GM12801 (cell line): ENCODE measurements around the gene CHST10.

Experiments
- TF ChIP-seq, protein P1 (sequence below): IDR thresholded peaks from one replicate; pipeline ENCODE4 v1.5.1; 2011; ENCODE audit warnings: control low read depth; ENCODE audit not compliant: insufficient read length; ENCODE audit errors: extremely low read depth

CHST10 gene

DNA sequence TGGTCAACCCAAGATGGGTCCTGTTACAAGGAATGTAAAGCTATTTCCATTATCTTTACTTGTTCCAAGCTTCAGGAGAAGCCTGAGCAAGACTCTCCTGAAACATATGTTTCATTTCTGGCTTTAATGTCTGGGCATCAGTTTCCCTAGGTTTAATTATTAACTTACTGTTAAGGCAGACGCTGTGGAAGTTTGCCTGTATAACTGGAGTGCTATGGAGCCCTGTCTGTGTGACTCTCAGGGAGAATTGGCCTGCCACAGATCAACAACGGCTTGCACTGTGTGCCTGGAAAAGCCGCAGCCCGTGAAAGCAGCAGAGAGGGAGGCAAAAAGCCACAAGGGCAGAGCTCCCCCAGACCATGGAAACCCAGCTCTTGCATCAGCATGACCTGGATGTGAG lies 73.0 kb downstream of the CHST10 start:
- TF ChIP-seq, protein P1, sequence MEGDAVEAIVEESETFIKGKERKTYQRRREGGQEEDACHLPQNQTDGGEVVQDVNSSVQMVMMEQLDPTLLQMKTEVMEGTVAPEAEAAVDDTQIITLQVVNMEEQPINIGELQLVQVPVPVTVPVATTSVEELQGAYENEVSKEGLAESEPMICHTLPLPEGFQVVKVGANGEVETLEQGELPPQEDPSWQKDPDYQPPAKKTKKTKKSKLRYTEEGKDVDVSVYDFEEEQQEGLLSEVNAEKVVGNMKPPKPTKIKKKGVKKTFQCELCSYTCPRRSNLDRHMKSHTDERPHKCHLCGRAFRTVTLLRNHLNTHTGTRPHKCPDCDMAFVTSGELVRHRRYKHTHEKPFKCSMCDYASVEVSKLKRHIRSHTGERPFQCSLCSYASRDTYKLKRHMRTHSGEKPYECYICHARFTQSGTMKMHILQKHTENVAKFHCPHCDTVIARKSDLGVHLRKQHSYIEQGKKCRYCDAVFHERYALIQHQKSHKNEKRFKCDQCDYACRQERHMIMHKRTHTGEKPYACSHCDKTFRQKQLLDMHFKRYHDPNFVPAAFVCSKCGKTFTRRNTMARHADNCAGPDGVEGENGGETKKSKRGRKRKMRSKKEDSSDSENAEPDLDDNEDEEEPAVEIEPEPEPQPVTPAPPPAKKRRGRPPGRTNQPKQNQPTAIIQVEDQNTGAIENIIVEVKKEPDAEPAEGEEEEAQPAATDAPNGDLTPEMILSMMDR = no peak
